Kidney capillary endothelial cell (primary cell): Measurements from ENCODE around the gene RAB11FIP4.

Source experiments
- DNase-seq: peaks from one replicate; pipeline ENCODE4 v3.0.0-alpha.2; 2018; ENCODE audit warnings: low spot score

The RAB11FIP4 gene

GRCh38 chr17:31458829-31459228 lies 67.4 kb downstream of the RAB11FIP4 start:
- DNase-seq: no peak

GRCh38 chr17:31459716-31460115 lies 68.2 kb downstream of the RAB11FIP4 start:
- no peak for DNase-seq

GRCh38 chr17:31460226-31460721 lies 68.8 kb downstream of the RAB11FIP4 start:
- DNase-seq: no peak

DNA sequence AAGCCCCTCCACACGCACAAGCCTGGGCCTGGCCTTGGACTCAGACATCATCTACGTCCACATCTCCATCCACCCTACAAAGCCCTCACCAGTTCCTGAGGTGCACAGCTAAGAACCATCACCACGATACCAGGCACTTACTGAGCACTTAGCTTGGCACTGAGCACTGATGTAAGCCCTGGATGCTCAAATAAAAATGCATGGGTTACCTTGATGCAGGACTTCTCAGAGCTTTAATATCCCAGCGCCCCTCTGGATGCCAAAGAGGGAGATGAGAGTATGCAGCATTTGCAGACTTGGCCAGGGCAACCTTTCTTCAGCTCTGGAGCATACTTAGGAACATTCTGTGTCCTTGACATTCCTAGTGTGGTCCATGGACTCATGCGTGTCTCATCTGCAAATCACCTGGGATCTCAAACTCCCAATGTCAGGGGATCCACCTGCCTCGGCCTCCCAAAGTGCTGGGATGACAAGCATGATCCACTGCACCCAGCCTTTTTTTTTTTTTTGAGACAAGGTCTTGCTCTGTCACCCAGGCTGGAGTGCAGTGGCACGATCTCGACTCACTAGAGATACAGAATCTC lies 69.8 kb downstream of the RAB11FIP4 start:
- no peak for DNase-seq

- no peak for DNase-seq
Measured at GRCh38 chr17:31462261-31462660, 70.8 kb downstream of the RAB11FIP4 start.

- DNase-seq: no peak
Measured at GRCh38 chr17:31466096-31466760, 74.8 kb downstream of the RAB11FIP4 start.

GRCh38 chr17:31467502-31468256 lies 76.2 kb downstream of the RAB11FIP4 start:
- DNase-seq: no peak

DNA sequence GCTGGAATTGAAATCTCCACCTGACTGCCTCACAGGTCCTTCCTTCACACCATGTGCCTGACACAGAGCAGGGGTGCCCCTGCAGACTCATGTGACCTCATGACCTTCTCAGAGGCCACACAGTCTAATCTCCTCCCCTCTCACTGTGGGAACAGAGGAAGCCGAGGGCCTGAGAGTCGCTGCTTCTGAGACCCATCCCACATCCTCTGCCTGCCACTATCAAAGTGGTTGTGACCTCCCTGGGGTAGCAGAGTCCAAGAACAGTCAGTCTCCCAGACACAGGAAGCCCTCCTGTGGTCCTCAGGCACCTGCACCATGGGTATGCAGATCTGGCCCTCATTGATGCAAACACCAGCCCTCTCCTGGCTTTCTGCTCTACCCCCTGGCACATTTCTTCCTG lies 78.5 kb downstream of the RAB11FIP4 start:
- DNase-seq: no peak

DNA sequence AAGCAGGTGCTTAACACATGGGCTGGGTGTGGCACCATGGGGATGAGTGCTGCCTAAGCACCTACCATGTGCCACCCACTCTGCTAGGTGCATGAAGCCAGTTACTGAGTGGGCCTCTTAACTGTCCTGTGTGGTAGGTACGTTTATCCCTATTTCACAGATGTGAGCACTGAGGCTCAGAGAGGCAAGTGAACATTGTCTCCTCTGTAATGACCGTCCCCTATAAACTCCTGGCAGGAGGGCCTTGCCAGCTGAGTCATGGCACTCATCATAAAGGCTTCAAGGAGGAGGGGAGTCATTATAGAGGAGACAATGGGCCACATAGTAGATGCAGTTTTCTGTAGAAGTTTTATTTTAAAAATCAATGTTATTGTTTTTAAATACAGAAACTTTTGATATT lies 79.1 kb downstream of the RAB11FIP4 start:
- DNase-seq: no peak

DNA sequence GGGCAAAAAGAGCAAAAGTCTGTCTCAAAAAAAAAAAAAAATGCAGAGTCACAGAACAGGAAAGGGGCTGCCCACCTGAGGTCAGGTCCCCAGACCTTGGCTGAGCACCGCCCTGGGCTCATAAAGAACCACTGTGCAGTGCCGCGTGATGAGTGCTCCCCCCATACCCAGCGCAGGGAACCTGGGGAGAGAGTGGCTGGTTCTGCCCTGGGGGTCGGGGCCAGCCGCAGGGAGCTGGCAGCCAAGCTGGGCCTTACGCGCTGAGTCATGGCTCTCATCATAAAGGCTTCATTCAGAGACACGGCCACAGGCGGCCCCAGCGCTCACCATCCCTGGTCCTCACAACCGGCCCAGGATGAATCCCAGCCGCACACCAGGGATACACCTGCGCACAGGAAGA lies 80.7 kb downstream of the RAB11FIP4 start:
- DNase-seq: no peak

DNA sequence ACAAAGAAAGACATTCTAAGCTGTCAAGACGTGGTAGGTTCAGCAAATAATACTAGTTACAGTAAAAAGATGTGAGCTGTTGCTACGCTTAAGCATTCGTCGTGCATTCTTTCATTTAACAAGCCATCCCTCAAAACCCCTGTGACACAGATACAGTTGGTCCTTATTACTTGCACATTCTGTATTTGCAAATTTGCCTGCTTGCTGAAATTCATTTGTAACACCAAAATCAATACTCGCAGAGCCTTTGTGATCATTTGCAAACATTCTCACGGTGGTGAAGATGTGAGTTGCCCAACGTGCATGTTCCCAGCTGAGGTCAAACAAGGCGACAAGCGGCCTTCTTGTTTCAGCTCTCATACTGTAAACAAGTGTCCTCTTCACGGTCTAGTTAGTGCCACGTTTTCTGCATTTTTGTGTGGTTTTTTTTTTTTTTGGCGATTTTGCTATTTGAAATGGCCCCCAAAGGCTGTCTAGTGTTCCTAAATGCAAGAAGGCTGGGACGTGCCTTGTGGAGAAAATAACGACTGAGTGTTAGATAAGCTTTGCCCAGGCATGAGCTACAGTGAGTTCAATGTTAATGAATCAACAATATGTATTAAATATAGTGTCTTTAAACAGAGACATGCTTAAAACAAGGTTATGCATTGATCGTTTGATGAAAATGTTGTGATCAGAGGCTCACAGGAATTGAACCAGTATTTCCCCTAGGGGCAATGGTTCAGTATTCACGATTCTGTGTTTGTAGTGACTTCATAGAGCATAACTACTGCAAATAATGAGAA lies 84.1 kb downstream of the RAB11FIP4 start:
- no peak for DNase-seq

DNA sequence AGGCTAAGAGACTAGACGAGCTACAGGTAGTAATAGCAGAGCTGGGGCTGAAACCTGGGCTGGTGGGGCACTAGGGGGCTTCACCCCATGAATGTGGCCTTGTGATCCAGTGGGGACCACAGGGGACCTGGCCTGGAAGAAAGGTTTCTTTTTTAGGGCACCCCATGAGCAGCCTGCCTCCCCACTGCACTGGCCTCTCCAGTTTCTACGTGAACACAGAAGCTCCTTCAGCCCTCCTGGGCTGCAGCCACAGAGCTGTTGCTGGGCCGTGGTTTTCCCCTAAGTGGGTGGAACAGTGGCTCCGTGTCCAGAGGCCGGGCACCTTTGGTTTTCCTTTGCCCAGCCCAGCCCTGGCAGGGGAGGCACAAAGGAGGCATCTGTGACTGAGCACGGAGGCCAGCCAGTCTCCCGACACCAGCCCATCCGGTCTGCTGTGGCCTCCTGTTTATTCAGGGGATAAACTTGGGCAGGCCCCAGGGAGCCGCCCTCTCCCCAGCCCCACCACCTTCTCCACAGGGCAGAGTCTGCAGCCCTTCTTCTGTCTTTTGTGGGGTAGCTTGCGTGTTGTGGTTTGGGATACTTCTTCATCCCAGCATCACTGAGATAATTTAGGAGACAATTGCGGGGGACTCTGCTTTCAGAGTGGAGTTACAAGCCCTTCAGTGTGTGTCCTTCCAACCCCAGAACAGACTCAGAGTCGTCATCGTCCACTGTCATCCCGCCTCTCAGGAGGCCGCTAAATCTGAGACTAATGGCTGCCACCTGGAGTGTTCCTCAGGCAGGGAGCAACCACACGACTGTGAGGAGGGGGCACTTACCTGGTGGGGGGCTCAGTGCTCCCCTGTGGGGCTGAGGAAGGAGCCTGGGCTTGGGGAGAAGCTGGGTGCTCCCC lies 85.3 kb downstream of the RAB11FIP4 start:
- DNase-seq: no peak

- no peak for DNase-seq
Measured at GRCh38 chr17:31477417-31478055, 86.1 kb downstream of the RAB11FIP4 start.

GRCh38 chr17:31479062-31479408 lies 87.6 kb downstream of the RAB11FIP4 start:
- no peak for DNase-seq

GRCh38 chr17:31479524-31479923 lies 88.0 kb downstream of the RAB11FIP4 start:
- no peak for DNase-seq

DNA sequence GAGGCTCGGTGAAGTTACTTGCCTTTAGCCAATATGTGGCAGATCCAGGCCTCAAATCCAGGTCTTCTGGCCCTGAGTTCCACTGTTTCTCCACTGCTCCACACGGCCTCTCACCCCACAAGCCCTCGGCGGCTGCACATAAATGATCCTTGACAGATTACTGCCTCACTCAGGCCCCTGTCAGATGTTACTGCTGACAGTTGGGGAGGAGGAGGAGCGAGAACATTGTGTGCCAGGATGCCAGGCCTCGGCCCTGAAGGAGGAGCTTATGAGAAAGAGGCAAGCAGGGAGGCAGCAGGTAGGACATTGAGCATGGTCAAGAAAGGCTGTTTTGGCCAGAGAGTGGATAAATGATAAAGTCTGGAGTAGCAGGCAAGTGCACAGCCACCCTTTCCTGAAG lies 88.6 kb downstream of the RAB11FIP4 start:
- no peak for DNase-seq

GRCh38 chr17:31480904-31481782 lies 89.7 kb downstream of the RAB11FIP4 start:
- DNase-seq: no peak

DNA sequence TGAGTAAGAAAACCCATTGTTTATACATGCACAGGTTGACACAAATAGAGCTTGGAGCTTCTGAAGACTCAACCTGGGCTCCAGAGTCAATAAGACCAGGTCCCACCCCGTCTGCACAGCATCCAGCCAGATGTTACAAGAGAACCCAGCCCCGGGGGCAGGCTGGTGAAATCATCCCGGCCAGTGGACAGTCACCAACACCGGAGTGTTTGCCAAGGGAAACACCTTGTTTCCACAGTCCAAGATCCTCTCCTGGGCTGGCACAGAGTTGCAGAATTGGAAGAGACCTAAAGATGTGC lies 90.3 kb downstream of the RAB11FIP4 start:
- no peak for DNase-seq

DNA sequence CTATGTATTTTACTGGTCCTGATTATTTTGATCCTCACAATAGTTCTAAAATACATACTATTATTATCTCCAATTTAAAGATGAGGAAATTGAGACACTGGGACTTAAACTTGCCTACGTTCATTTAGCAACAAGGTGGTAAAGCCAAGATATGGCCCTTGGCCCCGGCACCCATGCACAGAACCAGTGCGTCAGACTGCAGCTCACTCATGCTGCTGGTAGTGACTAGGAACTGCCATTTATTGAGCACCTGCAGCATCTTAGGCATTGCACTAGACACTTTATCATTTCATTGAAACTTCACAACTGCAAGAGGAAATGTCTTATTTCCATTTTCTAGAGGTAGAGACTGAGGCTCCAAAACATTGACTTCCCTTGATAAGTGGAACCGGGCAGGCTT lies 93.3 kb downstream of the RAB11FIP4 start:
- DNase-seq: no peak
